Stimulated activated CD4-positive, alpha-beta T cell treated with anti-CD3 and anti-CD28 coated beads, Interleukin-12 subunit alpha, Interleukin-12 subunit beta, amount 100 ng/mL, for 4 hours (primary cell): ENCODE data around the gene FRK.
"Not testable (repeated sequence)": the region's sequence is repeated elsewhere in the genome, so short reads cannot be mapped to it uniquely, and the experiment has no call there.

ENCODE experiments used
- DNase-seq: peaks from one replicate; pipeline ENCODE4 v3.0.0-alpha.2; 2020

Gene FRK

GRCh38 chr6:115937502-115937901 lies 123.2 kb downstream of the FRK start:
- DNase-seq: not testable (repeated sequence)

GRCh38 chr6:115935361-115935760 lies 125.3 kb downstream of the FRK start:
- no peak for DNase-seq

- no peak for DNase-seq
These were observed 125.9 kb downstream of the FRK start for GRCh38 chr6:115934829-115935228.

GRCh38 chr6:115934145-115934544 lies 126.5 kb downstream of the FRK start:
- DNase-seq: no peak

GRCh38 chr6:115932481-115932880 lies 128.2 kb downstream of the FRK start:
- no peak for DNase-seq

- DNase-seq: not testable (repeated sequence)
These were observed 132.7 kb downstream of the FRK start for GRCh38 chr6:115928000-115928399.

- no peak for DNase-seq
These were observed 137.7 kb downstream of the FRK start for GRCh38 chr6:115922971-115923370.

GRCh38 chr6:115914098-115914497 lies 146.6 kb downstream of the FRK start:
- DNase-seq: no peak

- DNase-seq: no peak
These were observed 150.7 kb downstream of the FRK start for GRCh38 chr6:115909923-115910546.

GRCh38 chr6:115908906-115909559 lies 151.7 kb downstream of the FRK start:
- DNase-seq: no peak

GRCh38 chr6:115905471-115905870 lies 155.2 kb downstream of the FRK start:
- no peak for DNase-seq

GRCh38 chr6:115902436-115902835 lies 158.3 kb downstream of the FRK start:
- DNase-seq: no peak

- no peak for DNase-seq
These were observed 158.8 kb downstream of the FRK start for GRCh38 chr6:115901896-115902295.

GRCh38 chr6:115899730-115900282 lies 160.9 kb downstream of the FRK start:
- DNase-seq: no peak

- no peak for DNase-seq
These were observed 162.4 kb downstream of the FRK start for GRCh38 chr6:115898246-115898645.

GRCh38 chr6:115896538-115897129 lies 164.1 kb downstream of the FRK start:
- DNase-seq: no peak

GRCh38 chr6:115894426-115894992 lies 166.2 kb downstream of the FRK start:
- DNase-seq: no peak

- no peak for DNase-seq
These were observed 168.9 kb downstream of the FRK start for GRCh38 chr6:115891750-115892149.

GRCh38 chr6:115891111-115891669 lies 169.5 kb downstream of the FRK start:
- DNase-seq: no peak

GRCh38 chr6:115890238-115890637 lies 170.5 kb downstream of the FRK start:
- no peak for DNase-seq

GRCh38 chr6:115888687-115889470 lies 171.8 kb downstream of the FRK start:
- not testable (repeated sequence) for DNase-seq

GRCh38 chr6:115887891-115888290 lies 172.8 kb downstream of the FRK start:
- no peak for DNase-seq
